DND-41 (cell line): ENCODE measurements around the gene SHISA6.

Experiments used
- CTCF ChIP-seq: IDR thresholded peaks from 2 replicates; pipeline ENCODE4 v1.5.1; 2012; ENCODE audit warnings: borderline replicate concordance, low read length, moderate library complexity, mild to moderate bottlenecking; ENCODE audit not compliant: poor library complexity, severe bottlenecking; ENCODE audit errors: extremely low read depth
- EZH2 ChIP-seq: IDR thresholded peaks from 3 replicates; pipeline ENCODE4 v1.6.1; 2012; ENCODE audit warnings: borderline replicate concordance, low read depth, mild to moderate bottlenecking, moderate library complexity, low read length, inconsistent platforms; ENCODE audit not compliant: severe bottlenecking

DNA sequence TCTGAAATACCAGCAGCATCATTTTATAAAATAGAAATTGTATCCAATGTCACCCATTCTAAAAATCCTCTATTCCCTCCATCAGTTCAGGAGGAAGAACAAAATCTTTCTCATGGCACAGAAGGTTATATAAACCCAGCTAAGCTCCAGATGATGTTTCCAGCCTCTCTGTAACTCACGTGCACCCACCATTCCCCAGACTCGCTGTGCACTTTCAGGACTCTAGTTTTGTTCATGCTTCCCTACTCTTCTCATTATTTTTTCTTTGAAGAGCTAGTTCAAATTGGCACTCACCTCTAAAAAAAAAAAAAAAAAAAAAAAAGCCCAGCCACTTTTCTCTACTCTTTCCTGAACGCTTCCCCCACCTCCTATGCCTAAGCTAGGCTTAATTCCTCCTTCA lies 36.0 kb upstream of the SHISA6 start:
- TF ChIP-seq EZH2 (no peak), CTCF (no peak)
